Stimulated activated CD8-positive, alpha-beta memory T cell treated with anti-CD3 and anti-CD28 coated beads, Interleukin-4, amount 100 ng/mL, for 48 hours (primary cell): ENCODE data around the gene CNIH4.
"Not testable (repeated sequence)": the region's sequence is repeated elsewhere in the genome, so short reads cannot be mapped to it uniquely, and the experiment has no call there.

Experiments
- DNase-seq: peaks from one replicate; pipeline ENCODE4 v3.0.0-alpha.2; 2020

Gene CNIH4

GRCh38 chr1:224402472-224403036 is 45.9 kb downstream of the CNIH4 start:
- DNase-seq = no peak

DNA sequence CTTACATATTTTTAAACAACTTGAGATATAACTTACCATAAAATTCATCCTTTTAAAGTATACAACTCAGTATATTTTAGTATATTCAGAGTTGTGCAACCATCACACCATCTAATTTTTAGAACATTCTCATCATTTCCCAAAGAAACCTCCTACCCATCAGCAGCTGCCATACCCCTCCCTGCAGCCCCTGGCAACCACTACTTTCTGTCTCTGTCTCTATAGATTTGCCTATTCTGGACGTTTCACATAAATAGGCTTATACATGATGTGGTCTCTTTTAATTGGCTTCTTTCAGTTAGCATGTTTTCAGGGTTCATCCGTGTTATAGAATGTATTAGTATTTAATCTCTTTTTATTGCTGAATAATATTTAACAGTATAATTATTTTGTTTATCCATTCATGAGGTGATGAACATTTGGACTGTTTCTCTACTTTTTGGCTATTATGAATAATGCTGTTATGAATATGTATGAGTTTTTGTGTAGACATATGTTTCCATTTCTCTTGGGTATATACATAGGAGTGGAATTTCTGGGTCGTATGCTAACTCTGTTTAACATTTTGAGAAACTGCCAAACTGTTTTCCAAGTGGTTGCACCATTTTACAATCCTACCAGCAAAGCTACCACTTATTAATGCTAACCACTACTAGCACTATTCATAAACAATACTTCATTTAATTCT is 48.4 kb downstream of the CNIH4 start:
- DNase-seq = no peak

DNA sequence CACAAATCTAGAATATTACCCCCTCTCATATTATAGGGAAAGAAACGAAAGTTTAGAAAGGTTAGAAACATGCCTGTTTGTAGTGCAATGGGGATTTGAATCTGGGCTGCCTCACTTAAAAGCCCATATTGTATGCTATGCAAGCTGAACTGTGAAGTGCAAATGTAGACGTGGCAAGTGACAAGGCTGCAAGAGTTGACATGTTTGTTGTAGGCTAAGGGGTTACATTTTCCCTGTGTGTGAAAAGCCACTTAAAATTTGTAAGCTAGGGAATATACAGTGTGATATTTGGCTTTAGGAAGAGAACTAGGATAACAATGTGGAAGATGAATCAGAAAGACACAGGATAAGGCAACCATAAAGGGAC is 48.9 kb downstream of the CNIH4 start:
- DNase-seq = no peak

DNA sequence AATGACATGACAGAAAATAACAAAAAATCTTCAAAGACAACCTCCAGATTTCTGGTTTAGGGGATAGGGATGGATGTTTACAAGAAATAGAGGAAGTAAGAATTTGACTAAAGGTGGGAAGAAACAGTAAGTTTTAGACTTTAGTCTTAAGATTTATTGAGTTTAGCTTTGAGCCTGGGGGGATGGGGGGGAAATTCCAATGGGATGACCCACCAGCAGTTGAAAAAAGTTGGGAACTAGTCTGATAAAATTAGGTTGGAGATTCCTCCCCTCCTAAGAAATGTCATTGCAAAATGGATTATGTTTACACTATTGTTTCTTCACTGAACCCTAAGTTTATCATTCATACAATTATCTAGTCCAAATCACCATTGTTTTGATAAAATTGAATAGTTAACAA is 49.5 kb downstream of the CNIH4 start:
- DNase-seq = no peak

- no peak for DNase-seq
Observed at GRCh38 chr1:224407571-224408293, 51.1 kb downstream of the CNIH4 start.

GRCh38 chr1:224408294-224408590 is 51.6 kb downstream of the CNIH4 start:
- no peak for DNase-seq

DNA sequence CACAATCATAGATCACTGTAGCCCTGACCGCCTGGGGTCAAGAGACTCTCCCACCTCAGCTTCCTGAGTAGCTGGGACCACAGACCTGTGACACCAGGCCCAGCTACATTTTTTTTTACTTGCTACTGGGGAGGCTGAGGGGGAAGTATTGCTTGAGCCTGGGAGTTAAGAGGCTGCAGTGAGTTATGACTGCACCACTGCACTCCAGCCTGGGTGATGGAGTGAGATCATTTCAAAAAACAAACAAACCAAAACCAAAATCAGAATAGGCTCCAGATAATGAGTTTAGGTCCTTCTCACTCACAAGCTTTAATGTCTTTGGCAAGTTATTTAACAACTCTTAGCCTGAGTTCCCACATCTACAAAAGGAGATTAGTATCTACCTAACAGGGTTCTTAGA is 55.1 kb downstream of the CNIH4 start:
- no peak for DNase-seq

DNA sequence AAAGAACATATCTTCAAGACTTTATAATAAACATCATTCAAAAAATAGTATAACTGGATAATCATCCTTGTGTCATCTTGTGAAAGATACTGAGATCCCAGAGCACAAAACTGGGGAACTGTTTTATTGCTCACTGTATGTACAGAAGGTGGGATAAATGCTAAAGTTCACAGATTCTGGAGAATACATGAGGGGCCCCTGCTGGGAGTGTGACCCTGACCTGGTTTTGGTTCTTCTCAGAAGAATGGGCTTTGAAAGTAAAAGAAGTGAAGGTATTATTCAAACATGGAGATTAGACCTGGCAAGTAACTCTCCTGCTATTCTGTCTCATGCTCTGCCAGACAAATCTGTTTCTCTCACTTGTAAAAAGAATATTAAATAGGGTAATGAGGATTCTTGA is 63.4 kb downstream of the CNIH4 start:
- DNase-seq = no peak

- DNase-seq = no peak
Observed at GRCh38 chr1:224425279-224425884, 68.7 kb downstream of the CNIH4 start.

- not testable (repeated sequence) for DNase-seq
Observed at GRCh38 chr1:224426869-224427268, 70.2 kb downstream of the CNIH4 start.

- no peak for DNase-seq
Observed at GRCh38 chr1:224427346-224427745, 70.7 kb downstream of the CNIH4 start.

- not testable (repeated sequence) for DNase-seq
Observed at GRCh38 chr1:224428713-224429112, 72.0 kb downstream of the CNIH4 start.
